Amniotic stem cell (primary cell): ENCODE results near the gene SLC35D1.
"Not testable (repeated sequence)": the region's sequence is repeated elsewhere in the genome, so short reads cannot be mapped to it uniquely, and the experiment has no call there.

ENCODE experiments used
- DNase-seq: peaks from one replicate; lab custom pipeline; 2025; lab: John Stamatoyannopoulos, UW

The SLC35D1 gene

DNA sequence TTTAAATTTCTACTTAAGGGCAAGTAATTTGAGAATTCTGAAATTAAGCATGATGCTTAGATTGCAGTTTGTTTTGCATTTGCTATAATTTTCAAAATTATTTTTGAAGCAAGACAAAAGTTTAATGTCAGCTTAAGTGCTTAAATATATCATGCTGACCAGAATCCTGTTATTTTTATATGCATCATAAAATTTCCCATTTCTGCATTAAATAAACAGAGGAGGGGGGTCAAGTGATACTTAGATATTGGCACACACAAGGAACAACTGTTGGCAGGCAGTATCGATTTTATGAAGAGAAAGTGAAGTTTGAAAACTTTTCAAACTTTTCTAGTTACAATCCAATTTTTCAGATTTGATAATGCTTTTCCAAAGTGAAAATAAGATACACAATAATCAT, 68.1 kb downstream of the SLC35D1 start:
- no peak for DNase-seq

DNA sequence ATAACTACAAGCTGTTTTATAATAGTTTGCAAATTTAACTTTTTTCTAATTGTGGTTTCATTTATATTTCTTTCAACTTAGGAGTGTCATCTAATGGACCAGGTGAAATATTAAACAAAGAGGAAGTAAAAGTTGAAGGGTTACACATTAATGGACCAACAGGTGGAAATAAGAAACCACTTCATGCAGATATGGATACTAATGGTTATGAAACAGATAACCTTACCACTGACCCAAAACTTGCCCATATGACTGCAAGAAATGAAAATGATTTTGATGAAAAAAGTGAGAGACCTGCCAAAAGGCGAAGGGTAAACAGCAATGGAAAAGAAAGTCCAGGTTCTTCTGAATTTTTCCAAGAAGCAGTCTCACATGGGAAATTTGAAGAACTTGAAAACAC, 69.5 kb downstream of the SLC35D1 start:
- DNase-seq: no peak

DNA sequence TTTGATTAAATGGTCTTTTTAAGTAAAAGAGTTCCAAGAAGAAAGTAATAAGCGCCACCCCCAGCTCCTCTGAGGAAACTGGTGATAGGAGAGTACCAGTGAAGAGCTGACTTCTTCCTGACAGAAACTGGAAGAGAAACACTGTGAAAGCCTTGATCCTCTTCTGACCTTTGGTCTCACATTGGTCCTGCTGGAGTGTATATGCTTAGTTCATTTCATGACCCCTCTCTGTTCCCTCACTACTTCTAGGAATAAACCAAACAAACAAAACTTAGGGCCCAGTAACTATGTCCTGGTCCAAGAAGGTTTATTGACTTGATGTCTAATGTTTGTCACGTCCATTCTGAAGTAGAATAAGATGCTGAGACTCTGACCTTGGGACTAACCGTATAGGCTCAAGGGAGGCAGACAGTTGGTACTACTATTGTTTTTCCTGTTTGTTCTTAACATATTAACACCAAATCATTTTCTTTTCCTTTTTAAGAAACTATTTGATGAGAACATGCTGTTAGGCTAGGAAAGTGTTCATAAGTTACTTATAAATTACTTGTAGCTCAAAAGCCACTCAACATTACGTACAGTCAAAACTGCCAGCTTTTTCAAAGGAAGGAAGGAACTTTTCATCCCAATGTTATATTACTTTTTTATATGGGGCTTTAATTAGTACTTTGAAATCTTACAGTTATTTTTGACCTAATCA, 71.2 kb downstream of the SLC35D1 start:
- DNase-seq: no peak

DNA sequence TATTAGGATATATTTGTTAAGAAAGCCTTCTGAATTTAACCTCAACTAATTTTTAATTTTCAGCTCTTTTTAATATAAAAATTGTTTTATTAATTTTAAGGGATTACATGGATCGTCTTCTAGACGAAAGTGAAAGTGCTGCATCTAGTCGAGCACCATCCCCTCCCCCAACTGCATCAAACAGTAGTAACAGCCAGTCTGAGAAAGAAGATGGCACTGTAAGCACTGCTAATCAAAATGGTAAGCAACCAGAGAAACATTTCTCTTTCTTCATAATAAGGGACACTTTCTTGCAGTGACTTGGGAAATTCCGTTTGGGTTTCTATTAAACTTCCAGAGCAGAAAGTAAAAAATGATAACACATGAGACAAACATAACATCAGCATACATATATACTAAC, 72.3 kb downstream of the SLC35D1 start:
- DNase-seq: no peak

DNA sequence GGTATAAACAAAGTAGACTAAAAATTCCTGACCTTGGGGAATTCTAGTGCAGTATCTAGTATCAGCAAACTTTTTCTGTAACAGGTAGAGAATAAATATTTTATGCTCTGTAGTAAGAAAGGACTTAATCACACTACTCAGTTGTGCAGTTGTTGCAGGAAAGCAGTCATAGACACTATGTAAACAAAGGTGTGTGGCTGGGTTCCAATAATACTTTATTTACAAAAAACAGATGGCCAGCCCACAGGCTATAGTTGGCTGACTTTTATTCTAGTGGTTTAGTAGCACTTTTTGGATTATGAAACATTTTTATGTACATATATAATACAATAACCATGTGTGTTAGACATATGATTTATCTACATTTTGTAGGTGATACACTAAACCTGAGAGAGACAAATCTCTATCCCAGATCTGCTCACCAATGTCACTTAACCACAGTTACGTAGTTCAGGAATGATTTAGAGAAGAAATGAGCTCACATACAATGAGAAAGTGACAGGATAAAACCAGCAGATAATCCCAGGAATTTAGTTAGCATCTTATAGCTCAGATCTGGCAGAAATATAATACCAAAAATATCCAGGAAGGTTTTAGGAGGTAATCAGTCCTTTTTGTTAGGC, 73.1 kb downstream of the SLC35D1 start:
- DNase-seq: no peak

DNA sequence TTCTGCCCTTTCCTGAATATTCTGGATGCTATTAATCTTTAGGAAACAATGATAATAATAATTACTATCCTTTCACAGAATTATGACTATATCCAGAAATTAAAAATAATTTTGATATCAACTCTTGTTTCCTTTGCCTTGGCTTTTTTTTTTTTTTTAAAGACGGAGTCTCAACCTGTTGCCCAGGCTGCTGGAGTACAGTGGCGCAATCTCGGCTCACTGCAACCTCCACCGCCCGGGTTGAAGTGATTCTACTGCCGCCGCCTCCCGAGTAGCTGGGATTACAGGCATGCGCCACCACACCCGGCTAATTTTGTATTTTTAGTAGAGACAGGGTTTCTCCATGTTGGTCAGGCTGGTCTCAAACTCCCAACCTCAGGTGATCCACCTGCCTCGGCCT, 74.3 kb downstream of the SLC35D1 start:
- DNase-seq: not testable (repeated sequence)

DNA sequence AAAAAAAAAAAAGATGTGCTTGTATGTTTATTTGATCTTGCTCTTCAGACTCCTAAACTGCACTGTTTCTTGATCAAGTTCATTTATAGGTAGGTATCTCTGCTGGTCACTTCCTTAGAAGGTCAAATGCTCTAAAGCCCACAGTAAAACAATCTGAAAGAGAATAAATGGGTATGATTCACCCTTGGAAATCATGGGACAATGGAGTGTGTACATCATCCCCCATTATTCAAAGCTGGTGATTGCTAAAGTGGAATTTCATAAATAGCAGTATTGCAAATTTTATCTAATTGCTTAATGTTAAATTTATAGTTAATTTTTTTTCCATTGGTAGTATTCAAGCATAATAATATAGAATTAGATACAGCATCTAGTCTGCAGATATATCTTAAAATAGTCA, 75.7 kb downstream of the SLC35D1 start:
- DNase-seq: no peak

DNA sequence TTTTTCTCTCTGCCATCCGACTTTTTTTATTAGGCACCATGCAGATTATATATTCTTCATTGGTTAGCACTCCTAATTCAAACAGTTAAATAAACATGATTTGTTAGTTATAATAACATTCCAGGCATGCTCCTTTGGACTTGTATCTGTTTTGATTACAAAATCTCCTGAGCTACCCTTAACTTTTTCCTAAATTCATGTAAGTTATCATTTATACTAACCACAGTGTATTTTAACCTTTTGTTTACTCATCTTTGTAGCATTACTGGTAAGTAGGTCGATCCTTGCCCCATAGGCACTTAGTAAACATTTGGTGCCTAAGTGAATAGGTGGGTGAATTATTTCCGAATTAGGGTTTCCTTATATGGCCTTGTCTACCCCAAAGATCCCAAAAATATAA, 85.4 kb downstream of the SLC35D1 start:
- no peak for DNase-seq

DNA sequence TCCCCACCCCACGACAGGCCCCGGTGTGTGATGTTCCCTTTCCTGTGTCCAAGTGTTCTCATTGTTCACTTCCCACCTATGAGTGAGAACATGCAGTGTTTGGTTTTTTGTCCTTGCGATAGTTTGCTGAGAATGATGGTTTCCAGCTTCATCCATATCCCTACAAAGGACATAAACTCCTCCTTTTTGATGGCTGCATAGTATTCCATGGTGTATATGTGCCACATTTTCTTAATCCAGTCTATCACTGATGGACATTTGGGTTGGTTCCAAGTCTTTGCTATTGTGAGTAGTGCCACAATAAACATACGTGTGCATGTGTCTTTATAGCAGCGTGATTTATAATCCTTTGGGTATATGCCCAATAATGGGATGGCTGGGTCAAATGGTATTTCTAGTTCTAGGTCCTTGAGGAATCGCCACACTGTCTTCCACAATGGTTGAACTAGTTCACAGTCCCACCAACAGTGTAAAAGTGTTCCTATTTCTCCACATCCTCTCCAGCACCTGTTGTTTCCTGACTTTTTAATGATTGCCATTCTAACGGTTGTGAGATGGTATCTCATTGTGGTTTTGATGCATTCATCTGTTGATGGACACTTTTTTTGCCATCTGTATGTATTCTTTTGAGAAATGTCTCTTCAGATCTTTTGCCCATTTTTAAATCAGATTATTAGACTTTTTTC, 87.6 kb downstream of the SLC35D1 start:
- DNase-seq: not testable (repeated sequence)

DNA sequence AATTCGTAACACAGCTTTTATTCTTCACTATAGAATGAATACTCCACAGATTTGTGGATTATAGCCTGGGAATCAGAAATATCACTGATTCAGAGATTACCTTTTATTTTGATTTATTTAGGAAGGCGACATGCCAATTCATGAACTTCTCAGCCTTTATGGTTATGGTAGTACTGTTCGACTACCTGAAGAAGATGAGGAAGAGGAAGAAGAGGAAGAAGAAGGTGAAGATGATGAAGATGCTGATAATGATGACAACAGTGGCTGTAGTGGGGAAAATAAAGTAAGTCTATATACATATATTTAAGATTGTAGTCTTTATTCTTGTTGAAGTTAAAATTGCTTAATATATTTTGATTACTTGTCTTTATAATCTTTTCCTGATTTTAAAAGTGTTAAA, 96.0 kb downstream of the SLC35D1 start:
- DNase-seq: no peak

DNA sequence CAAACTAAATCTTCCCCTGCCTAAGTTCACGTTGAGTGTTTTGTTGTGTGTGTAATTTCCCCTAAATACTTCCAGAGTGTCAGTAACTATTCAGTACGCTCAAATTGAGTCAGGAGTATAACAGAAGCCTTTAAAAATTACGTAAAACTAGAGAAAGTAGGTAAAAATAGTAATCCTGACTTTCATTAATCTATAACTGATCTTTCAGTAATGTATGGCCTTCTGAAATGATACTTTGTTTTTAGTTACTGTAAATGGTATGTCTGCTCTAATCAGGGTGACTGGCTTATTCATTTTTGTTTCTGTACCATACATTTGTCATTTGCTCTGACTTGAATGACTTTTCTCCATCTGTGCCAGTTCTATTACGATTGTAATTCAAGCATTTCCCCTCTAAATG, 99.7 kb downstream of the SLC35D1 start:
- no peak for DNase-seq

DNA sequence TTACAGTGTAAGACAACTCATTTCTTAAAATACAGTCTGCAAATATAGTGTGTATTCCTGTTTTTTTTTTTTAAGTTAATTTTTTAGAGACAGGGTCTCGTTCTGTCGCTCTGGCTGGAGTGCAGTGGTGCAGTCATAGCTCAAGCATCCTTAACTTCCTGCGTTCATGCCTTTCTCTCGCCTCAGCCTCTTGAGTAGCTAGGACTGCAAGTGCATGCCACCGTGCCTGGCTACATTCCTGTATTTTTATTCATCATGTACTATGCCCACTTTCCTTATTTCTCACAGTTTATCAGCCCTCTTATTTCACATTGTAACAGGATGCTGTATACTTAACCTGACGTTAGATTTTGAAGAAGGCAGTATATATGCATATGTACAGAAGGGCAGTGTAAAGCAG, 102.4 kb downstream of the SLC35D1 start:
- peak; percentile 54 for DNase-seq
